WERI-Rb-1 (cell line): ENCODE results near the gene LRFN4.

Experiments used
- DNase-seq: peaks from one replicate; pipeline ENCODE4 v3.0.0-alpha.2; 2020
- H3K27ac ChIP-seq: fragments of 250-450 bp; sonication (Bioruptor Pico); 2 replicates; pipeline ENCODE4 v1.5.1; 2020; ENCODE audit warnings: mild to moderate bottlenecking, moderate library complexity
- H3K27me3 ChIP-seq: fragments of 250-450 bp; sonication (Bioruptor Pico); 2 replicates; pipeline ENCODE4 v1.5.1; 2021; ENCODE audit warnings: mild to moderate bottlenecking, low read depth, moderate library complexity; ENCODE audit not compliant: insufficient read depth, severe bottlenecking
- H3K36me3 ChIP-seq: fragments of 250-450 bp; sonication (Bioruptor Pico); 2 replicates; pipeline ENCODE4 v1.5.1; 2020; ENCODE audit warnings: mild to moderate bottlenecking, moderate library complexity
- H3K4me3 ChIP-seq: 2 replicates; pipeline ENCODE4 v1.5.1; 2011; ENCODE audit warnings: low read depth, mild to moderate bottlenecking, control low read depth, low read length
- H3K9me3 ChIP-seq: fragments of 250-450 bp; sonication (Bioruptor Pico); 2 replicates; pipeline ENCODE4 v1.5.1; 2021; ENCODE audit warnings: mild to moderate bottlenecking, moderate library complexity; ENCODE audit not compliant: severe bottlenecking
- TF ChIP-seq, protein P1 (sequence below): IDR thresholded peaks from 2 replicates; pipeline ENCODE4 v1.5.1; 2011; ENCODE audit warnings: low read depth, mild to moderate bottlenecking, control low read depth, inconsistent platforms, low read length

LRFN4 gene

GRCh38 chr11:66834943-66835342 is 21.9 kb upstream of the LRFN4 start:
- Histone ChIP-seq H3K4me3 (no peak overlapping the region), H3K9me3 (no peaks in the 10 kb centered on the region), H3K36me3 (0 out of 2 replicates have a peak, but pooled peaks cover 2% of the 10 kb centered on the region), H3K27ac (no peak overlapping the region), H3K27me3 (no peaks in the 10 kb centered on the region)
- DNase-seq, result no peak
- TF ChIP-seq, protein P1, sequence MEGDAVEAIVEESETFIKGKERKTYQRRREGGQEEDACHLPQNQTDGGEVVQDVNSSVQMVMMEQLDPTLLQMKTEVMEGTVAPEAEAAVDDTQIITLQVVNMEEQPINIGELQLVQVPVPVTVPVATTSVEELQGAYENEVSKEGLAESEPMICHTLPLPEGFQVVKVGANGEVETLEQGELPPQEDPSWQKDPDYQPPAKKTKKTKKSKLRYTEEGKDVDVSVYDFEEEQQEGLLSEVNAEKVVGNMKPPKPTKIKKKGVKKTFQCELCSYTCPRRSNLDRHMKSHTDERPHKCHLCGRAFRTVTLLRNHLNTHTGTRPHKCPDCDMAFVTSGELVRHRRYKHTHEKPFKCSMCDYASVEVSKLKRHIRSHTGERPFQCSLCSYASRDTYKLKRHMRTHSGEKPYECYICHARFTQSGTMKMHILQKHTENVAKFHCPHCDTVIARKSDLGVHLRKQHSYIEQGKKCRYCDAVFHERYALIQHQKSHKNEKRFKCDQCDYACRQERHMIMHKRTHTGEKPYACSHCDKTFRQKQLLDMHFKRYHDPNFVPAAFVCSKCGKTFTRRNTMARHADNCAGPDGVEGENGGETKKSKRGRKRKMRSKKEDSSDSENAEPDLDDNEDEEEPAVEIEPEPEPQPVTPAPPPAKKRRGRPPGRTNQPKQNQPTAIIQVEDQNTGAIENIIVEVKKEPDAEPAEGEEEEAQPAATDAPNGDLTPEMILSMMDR, result no peak

DNA sequence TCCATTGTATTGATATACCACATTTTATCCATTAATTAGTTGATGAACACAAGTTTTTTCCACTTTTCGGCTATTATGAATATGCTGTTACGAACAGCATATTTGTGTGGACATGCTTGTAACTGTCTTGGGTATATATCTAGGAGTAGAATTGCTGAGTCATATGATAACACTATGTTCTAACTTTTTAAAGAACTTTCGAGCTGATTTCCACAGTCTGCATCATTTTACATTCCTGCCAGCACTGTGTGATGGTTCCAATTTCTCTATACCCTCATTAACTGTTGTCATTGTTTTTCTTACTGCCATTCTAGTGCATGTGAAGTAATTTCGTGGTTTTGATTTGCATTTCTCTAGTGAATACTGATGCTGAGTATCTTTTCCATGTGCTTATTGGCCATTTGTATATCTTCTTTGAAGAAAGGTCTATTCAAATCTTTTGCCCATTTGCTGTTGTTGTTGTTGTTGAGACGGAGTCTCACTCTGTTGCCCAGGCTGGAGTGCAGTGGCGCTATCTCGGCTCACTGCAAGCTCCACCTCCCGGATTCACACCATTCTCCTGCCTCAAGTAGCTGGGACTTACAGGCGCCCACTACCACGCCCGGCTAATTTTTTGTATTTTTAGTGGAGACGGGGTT is 21.0 kb upstream of the LRFN4 start:
- Histone ChIP-seq H3K27ac (no peak overlapping the region), H3K36me3 (0 out of 2 replicates have a peak, but pooled peaks cover 2% of the 10 kb centered on the region), H3K27me3 (no peaks in the 10 kb centered on the region), H3K9me3 (no peaks in the 10 kb centered on the region), H3K4me3 (no peak overlapping the region)
- DNase-seq, result no peak
- TF ChIP-seq, protein P1, result no peak

DNA sequence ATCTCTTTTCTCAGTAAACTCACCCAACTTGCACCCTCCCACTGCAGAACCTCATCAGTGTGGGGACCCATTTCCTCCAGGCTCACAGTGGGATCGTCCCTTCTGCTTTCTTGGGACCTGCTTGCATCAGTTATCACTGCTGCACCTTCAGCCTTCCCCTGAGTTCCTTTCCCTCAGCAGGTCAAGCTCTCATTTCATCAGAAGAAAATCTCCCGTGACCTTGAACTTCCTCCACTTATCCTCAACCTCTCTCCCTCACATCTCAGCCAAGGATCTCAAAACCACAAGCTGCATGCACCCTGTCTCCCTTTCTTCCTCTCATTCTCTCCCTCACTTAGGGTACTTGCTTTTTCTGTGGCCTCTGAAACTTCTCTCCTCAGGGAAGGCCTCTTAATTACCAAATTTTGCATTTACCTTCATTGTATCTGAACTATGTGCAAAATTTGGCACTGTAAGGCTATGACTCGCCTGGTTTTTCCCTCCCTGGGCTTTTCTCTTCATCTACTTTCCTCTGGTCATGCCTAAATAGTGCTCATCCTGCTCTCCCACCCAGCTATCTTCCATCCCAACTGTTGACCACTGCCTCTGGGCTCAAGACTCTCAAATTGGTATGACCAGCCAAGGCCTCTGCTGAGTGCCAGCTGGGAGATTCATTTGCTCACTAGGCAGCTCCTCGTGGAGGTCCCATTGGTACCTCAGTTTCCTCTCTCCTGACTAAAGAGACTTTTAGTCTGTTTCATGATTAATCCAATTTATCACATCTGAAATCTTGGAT is 16.4 kb upstream of the LRFN4 start:
- H3K4me3 ChIP-seq, result no peak overlapping the region
- H3K9me3 ChIP-seq, result no peaks in the 10 kb centered on the region
- DNase-seq, result no peak
- TF ChIP-seq, protein P1, result no peak
- no peaks in the 10 kb centered on the region for H3K27me3 ChIP-seq
- H3K36me3 ChIP-seq, result peaks cover 22% of the 10 kb centered on the region
- H3K27ac ChIP-seq, result no peak overlapping the region

DNA sequence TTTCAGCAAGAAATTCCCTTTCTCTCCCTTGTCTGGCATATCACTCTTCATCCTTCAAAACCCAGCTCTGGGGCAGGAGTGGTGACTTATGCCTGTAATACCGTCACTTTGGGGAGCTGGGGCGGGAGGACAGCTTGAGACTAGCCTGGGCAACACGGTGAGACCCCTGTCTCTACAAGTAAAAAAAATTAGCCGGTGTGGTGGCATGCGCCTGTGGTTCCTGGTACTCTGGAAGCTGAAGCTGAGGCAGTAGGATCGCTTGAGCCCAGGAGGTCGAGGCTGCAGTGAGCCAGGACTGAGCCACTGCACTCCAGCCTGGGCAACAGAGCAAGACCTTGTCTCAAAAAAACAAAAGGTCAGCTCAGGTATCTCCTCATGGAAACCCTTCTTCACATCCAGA is 15.0 kb upstream of the LRFN4 start:
- Histone ChIP-seq H3K4me3 (no peak overlapping the region), H3K9me3 (no peaks in the 10 kb centered on the region), H3K27me3 (no peaks in the 10 kb centered on the region), H3K27ac (no peak overlapping the region), H3K36me3 (peaks cover 29% of the 10 kb centered on the region)
- TF ChIP-seq, protein P1, result no peak
- no peak for DNase-seq

GRCh38 chr11:66842501-66842895 is 14.4 kb upstream of the LRFN4 start:
- no peak for DNase-seq

More at GRCh38 chr11:66842501-66842895, 14.4 kb upstream of the LRFN4 start:
- TF ChIP-seq, protein P1, result no peak
- H3K4me3 ChIP-seq, result peak overlapping the region; percentile 71
- H3K27ac ChIP-seq, result peak overlapping the region; percentile 94
- H3K36me3 ChIP-seq, result peaks cover 29% of the 10 kb centered on the region
- no peaks in the 10 kb centered on the region for H3K9me3 ChIP-seq
- H3K27me3 ChIP-seq, result no peaks in the 10 kb centered on the region
